Measurements from ENCODE around the gene GSG1L2. TPM values are rescaled to one million over a fixed set of nuclear protein-coding genes. Genes with fewer than 3 reads are reported as not detected.
"Not testable (repeated sequence)": the region's sequence is repeated elsewhere in the genome, so short reads cannot be mapped to it uniquely, and the experiment has no call there.

GSG1L2 gene
- total and polyA plus RNA-seq, 7 donors, result not detected

GRCh38 chr17:9784544-9784943 is 37.3 kb downstream of the GSG1L2 start:
- no peaks in the 10 kb centered on the region for H3K27me3 ChIP-seq
- no peaks in the 10 kb centered on the region for H3K36me3 ChIP-seq
- DNase-seq, result no peak
- no peak overlapping the region for H3K27ac ChIP-seq
- 92 to 95% methylated on average over 2 of the region's 2 CpGs for WGBS, 2 donors
- no peak for TF ChIP-seq POLR2AphosphoS5 (IDR thresholded peaks at IDR 0.05)
- no peak for TF ChIP-seq EP300 (IDR thresholded peaks at IDR 0.05)
- no peak for TF ChIP-seq POLR2A (IDR thresholded peaks at IDR 0.05)
- TF ChIP-seq CTCF (IDR thresholded peaks at IDR 0.05), result no peak
- intact Hi-C loops (cut with DNase I), result no loop called here
- no peaks in the 10 kb centered on the region for H3K4me1 ChIP-seq
- no peak overlapping the region for H3K4me3 ChIP-seq
- H3K9me3 ChIP-seq, result no peaks in the 10 kb centered on the region

GRCh38 chr17:9783465-9783864 is 38.4 kb downstream of the GSG1L2 start:
- H3K4me1 ChIP-seq; H3K27me3 ChIP-seq; H3K36me3 ChIP-seq; H3K4me3 ChIP-seq; DNase-seq; H3K9me3 ChIP-seq; H3K27ac ChIP-seq; intact Hi-C loops (cut with DNase I): not testable (repeated sequence)
- 84 to 90% methylated on average over 5 of the region's 5 CpGs for WGBS, 2 donors

GRCh38 chr17:9783050-9783449 is 38.8 kb downstream of the GSG1L2 start:
- WGBS, 2 donors, result 53 to 74% methylated on average over 4 of the region's 4 CpGs
- Histone ChIP-seq H3K9me3 (no peaks in the 10 kb centered on the region), H3K4me1 (no peaks in the 10 kb centered on the region), H3K27me3 (no peaks in the 10 kb centered on the region), H3K36me3 (no peaks in the 10 kb centered on the region), H3K27ac (no peak overlapping the region), H3K4me3 (no peak overlapping the region)
- TF ChIP-seq CTCF (IDR thresholded peaks at IDR 0.05) (no peak), POLR2AphosphoS5 (IDR thresholded peaks at IDR 0.05) (no peak), EP300 (IDR thresholded peaks at IDR 0.05) (no peak), POLR2A (IDR thresholded peaks at IDR 0.05) (no peak)
- DNase-seq, result no peak
- intact Hi-C loops (cut with DNase I), result no loop called here

GRCh38 chr17:9780552-9780951 is 41.3 kb downstream of the GSG1L2 start:
- intact Hi-C loops (cut with DNase I), result no loop called here
- WGBS, 2 donors, result 87 to 94% methylated on average over 3 of the region's 3 CpGs

GRCh38 chr17:9776911-9777310 is 45.0 kb downstream of the GSG1L2 start:
- no peak overlapping the region for H3K27ac ChIP-seq
- no peak for DNase-seq
- no peak overlapping the region for H3K4me3 ChIP-seq
- TF ChIP-seq CTCF (IDR thresholded peaks at IDR 0.05), result no peak
- TF ChIP-seq EP300 (IDR thresholded peaks at IDR 0.05), result no peak
- no peak for TF ChIP-seq POLR2A (IDR thresholded peaks at IDR 0.05)
- no peak for TF ChIP-seq POLR2AphosphoS5 (IDR thresholded peaks at IDR 0.05)
- H3K36me3 ChIP-seq, result no peaks in the 10 kb centered on the region
- H3K4me1 ChIP-seq, result no peaks in the 10 kb centered on the region
- no peaks in the 10 kb centered on the region for H3K27me3 ChIP-seq
- intact Hi-C loops (cut with DNase I), result no loop called here
- H3K9me3 ChIP-seq, result no peaks in the 10 kb centered on the region
- WGBS, 2 donors, result 90 to 93% methylated on average over 9 of the region's 9 CpGs

More at GRCh38 chr17:9780552-9780951, 41.3 kb downstream of the GSG1L2 start:
- Histone ChIP-seq H3K9me3 (no peaks in the 10 kb centered on the region), H3K4me1 (no peaks in the 10 kb centered on the region), H3K27ac (no peak overlapping the region), H3K27me3 (no peaks in the 10 kb centered on the region), H3K36me3 (no peaks in the 10 kb centered on the region), H3K4me3 (no peak overlapping the region)
- no peak for TF ChIP-seq EP300 (IDR thresholded peaks at IDR 0.05)
- no peak for TF ChIP-seq POLR2A (IDR thresholded peaks at IDR 0.05)
- no peak for TF ChIP-seq POLR2AphosphoS5 (IDR thresholded peaks at IDR 0.05)
- no peak for TF ChIP-seq CTCF (IDR thresholded peaks at IDR 0.05)
- no peak for DNase-seq

Measured in sigmoid colon (tissue), 7 donors.